GM18517 (cell line): ENCODE results near the gene JSRP1.

Experiments
- ATAC-seq: cut with Tn5 transposase; IDR thresholded peaks from one replicate; pipeline ENCODE4 v1.9.1; 2021; ENCODE audit warnings: mild to moderate bottlenecking, moderate library complexity; ENCODE audit not compliant: unreplicated experiment

The JSRP1 gene

DNA sequence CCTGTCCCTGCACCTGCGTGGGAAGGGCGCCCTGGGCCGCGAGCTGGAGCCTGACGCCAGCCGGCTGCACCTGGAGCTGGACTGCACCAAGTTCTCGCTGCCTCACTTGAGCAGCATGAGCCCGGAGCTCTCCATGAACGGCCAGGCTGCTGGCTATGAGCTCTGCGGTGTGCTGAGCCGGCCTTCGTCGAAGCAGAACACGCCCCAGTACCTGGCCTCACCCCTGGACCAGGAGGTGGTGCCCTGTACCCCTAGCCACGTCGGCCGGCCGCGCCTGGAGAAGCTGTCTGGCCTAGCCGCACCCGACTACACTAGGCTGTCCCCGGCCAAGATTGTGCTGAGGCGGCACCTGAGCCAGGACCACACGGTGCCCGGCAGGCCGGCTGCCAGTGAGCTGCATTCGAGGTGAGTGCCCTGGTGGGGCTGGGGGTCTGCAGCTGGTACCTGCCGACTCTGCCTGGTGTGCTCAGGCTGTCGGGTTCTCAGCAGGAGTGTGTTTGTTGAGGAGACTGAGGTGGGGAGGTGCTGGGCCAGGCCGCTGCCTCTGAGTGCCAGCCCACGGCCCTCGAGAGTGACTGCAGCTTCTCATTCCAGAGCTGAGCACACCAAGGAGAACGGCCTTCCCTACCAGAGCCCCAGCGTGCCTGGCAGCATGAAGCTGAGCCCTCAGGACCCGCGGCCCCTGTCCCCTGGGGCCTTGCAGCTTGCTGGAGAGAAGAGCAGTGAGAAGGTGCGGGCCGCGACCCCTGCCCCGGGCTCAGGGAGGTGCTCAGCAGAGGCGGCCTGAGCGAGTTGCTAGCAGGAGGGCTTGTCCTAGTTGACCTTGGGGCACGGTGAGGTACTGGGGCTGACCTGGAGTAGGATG lies 39.6 kb downstream of the JSRP1 start:
- ATAC-seq: no peak

DNA sequence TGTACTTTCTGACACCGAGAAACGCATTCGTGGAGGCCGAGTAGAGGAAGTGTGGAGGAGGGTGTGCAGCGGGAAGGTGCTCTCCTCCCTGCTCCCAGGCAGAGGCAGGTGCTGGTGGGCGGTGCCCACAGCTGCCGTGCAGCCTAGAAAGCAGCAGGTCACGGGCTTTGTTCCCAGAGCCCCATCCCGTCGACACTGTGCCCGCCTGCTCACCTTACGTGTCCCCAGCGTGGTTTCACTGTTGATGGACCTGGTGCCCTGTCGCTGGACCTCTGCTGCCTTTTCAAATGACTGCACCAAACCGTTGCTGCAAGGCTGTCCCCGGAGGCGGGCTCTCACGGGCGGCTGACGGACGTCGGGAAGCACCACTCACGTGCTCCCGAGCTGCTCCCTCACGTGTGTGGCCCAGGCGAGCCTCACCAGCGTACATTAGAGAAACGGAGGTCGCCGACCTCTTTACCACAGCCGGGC lies 40.9 kb downstream of the JSRP1 start:
- ATAC-seq: no peak

DNA sequence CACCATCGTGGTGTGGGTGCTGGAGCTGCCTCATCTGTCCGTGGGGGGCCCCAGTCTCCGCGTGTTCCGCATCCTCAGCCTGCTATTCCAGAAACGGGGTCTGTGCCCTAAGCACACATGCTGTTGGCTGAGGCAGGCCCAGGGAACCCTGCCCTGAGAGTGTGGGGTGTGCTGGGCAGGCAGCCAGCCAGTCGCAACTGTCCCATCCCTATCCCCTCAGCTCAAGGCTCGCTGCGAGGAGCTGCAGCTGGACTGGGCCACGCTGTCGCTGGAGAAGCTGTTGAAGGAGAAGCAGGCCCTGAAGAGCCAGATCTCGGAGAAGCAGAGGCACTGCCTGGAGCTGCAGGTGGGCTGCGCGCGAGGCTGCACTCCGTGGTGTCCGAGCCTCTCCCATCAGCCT lies 42.0 kb downstream of the JSRP1 start:
- no peak for ATAC-seq

DNA sequence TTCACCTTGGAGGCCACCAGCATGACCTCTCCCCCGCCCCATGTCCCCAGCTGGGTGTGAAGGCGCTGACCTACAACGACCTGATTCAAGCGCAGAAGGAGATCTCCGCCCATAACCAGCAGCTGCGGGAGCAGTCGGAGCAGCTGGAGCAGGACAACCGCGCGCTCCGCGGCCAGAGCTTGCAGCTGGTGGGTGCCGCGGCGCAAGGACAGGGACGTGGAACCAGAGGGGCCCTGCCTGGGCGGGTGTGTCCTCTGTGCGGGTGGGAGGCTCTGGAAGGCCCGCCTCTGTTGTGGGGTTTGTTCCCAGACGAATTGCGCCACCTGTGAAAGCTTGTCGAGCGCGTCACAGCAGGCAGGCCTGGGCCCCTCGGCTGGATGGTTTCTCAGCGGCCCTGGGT lies 42.4 kb downstream of the JSRP1 start:
- no peak for ATAC-seq

DNA sequence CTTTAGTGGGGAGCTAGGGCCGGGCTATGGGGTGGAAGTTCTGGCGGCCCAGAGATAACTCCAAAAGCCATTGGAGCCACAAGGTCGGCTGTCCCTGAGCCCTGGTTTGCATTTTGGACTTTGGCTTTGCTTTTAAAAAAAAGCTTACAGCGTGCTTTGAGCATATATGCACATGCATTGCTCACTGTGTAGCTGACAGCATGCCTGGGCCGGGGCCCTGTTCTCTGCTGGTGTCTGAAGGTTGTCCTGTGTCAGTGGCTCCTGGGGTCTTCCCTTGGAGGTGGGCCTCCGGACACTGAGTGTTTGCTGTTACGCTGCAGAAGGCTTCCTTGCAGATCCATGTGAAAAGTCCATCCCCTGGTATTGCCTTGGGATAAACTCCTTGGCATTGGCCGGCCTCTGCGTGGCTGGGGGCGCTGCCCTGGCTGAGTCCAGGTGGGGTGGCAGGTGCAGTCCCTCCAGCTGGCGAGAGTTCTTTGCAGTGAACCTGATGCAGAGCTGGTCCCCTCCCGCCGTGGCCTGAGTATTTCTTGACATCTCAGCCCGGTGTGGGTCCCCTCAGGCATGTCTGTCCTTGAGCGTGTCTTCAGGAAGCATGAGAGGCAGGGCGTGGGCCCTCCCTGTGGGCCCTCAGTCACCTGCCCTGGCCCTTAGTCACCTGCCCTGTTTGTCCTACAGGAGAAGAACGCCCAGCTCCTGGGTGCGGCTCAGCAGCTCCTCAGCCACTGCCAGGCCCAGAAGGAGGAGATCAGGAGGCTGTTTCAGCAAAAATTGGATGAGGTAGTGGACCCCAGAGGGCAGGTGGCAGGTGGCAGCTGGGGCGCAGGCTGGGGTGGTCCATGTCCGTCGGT lies 43.1 kb downstream of the JSRP1 start:
- ATAC-seq: no peak

DNA sequence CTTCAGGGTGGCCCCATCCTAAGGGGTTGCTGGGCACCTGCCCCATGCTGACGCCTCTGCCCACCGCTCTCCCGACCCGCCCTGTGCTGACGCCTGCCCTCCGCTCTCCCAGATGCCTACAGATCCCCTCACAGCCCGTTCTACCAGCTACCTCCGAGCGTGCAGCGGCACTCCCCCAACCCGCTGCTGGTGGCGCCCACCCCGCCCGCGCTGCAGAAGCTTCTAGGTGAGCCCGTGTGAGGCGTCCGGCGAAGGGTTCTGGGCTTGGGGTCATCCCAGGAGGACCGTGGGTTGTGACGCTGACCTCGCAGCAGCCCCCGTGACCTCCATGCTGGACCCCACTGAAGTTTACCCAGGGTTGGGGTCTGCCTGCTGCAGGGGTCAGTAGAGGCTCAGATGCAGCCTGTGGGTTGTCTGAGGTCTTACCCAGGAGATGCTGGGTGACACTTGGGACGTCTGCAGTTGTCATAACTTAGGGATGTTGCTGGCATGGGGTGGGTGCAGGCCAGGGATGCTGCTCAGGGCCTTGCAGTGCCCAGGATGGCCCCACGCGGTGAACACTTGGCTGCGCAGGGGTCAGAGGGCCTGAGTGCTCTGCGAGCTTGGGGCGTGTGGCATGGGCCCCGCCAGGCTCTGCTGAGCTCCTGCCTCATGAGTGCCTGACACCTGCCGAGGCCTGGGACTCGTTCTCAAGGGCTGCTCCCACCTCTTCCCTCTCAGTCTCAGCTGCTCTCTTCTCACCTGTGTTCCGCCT lies 45.1 kb downstream of the JSRP1 start:
- ATAC-seq: no peak

DNA sequence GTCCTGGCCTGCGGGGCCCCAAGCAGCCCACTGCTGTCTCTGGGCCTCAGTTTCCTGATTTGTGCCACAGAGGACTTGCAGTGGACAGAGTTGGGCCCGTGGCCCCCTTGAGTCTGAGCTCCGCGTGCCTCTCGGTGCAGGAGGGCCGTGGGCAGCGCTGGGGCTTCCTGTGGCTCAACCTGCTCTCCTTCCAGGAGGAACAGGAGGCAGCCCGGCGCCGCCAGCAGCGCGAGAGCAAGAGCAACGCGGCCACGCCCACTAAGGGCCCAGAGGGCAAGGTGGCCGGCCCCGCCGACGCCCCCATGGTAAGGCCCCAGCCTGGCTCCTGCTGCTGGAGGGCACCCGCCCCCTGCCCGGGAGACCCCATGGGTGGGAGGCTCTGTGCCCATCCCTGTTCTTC lies 46.0 kb downstream of the JSRP1 start:
- ATAC-seq: no peak

DNA sequence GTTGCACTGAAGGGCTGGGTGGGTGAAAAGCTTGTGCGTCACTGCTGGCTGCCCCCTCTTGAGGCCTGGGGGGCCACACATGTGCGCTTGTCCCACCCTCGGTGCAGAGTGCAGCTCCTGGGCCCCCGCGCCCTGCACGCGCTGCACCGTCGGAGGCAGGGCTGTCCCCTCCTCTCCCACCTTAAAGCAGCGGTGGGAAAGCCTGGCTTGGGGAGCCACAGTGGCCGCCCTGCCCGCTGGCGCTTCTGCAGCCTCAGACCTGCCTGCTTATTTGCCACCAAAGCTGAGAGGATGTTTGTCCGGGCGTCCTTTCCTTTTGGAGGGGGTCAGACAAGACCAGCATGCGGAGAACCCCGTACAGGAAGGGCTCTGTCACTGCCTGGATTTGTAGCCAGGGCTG lies 46.8 kb downstream of the JSRP1 start:
- ATAC-seq: no peak

DNA sequence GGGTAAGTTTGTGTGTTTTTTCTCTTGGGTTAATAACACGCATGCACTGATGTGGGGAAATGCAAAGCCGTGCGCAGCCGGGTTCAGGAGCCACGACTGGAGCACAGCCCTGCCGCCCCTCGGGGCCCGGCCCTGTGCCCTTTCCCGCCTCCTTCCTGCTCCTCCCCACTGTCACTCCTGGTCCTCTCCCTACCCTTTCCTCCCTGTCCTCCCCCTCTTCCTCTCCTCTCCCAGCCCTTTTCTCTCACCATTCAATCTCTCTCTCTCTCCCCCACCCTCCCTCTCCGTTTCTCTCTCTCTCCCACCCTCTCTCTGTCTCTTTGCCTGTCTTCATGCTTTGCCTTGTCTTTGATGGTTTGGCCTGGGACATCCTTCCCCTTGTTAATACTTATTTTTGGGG lies 47.2 kb downstream of the JSRP1 start:
- ATAC-seq: no peak

DNA sequence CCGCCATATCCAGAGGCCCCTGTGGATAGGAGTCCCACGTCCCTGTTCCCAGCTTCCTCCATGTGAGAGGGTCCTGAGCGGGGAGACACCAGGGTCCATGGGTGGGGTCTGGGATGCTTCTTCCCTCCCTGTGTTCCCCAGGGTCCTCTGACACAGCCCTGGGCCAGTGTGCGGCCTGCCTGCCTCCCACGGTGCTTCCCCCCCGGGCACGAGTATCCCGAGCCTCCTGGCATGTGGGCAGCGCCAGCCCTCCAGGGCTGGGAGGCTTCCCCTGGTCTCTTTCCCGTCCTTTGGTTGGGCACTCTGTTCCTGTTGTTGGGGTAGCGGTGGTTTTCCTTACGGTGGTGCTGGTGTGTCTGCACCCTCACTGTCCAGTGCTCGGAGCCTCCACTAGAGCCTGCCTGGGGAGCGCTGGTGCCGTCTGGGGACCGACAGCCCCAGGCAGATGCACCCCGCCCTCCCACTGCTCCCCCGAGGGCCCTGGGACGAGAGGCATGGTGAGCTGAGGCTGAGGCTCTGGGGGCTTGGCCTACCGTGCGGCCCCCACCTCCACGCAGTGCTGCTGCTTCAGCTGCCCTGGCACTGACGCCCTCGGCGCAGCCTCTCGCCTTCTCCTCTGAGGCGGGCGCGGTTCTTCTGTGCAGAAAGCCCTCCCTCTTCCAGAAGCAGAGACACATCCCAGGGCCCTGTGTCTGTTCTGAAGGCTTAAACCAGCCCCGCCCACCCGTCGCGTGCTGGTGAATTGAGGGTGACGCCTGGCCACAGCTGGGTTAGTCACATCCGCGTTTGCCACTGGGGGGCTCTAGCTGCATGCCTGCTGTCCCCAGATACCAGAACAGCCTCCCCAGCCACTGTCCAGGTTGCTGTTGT lies 48.0 kb downstream of the JSRP1 start:
- no peak for ATAC-seq

DNA sequence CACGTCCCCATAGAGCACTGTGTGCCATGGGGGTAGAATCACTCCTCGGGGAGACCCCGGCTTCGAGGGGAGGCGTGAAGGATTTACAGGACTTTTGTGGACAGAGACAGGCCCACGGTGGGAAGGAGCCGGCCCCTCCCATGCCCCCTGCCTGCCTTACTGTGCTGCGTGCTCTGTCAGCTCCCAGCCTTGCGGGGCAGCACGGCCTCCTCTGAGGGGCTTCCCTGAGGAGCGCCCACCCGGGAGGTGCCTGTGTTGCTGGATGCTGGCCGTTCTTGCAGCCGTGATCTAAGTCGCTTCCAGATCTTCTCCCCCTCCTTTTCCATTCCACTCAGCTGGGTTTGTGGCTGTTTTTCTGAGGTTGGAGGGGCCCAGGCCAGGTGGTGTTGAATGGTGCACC lies 49.2 kb downstream of the JSRP1 start:
- no peak for ATAC-seq

DNA sequence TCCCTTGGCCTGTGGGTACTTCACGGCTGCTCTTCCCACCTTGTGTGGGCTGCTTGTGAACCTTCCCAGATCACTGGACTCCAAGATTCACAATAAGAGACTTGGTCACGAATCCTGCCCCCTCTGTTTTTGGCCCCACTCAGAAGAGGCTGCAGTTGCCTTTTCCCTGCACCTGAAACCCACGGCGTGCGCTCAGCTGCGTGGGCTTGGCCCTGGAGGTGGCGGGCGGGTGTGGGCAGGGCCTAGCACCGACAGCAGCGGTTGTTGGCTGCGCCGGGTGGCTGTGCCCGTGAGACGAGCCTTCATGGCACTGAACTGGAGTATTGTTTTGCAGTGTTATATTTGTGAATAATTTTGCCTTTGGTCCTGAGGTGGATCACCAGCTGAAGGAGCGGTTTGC lies 53.9 kb downstream of the JSRP1 start:
- no peak for ATAC-seq
